ENCODE results near the gene KSR2.

DNA sequence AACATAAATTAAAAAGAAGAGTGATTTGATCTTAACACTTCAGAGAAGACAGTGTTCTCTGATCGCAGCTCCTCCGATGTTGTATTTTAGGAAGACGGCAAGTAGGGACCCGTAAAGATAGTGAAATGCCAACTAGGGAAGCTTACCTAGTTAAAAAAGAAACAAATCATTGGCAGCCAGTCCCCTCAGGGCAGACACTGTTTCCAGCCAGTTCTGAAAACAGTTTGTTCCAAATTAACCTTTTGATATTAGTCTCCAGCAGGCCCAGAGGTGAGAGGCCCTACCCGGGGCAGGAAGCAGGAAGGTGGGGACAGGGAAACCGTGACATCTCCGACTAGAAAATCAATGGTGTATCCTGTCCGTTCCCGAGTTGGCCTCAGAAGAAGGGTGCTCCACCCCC, 56.0 kb downstream of the KSR2 start:
- TF ChIP-seq, protein P1, sequence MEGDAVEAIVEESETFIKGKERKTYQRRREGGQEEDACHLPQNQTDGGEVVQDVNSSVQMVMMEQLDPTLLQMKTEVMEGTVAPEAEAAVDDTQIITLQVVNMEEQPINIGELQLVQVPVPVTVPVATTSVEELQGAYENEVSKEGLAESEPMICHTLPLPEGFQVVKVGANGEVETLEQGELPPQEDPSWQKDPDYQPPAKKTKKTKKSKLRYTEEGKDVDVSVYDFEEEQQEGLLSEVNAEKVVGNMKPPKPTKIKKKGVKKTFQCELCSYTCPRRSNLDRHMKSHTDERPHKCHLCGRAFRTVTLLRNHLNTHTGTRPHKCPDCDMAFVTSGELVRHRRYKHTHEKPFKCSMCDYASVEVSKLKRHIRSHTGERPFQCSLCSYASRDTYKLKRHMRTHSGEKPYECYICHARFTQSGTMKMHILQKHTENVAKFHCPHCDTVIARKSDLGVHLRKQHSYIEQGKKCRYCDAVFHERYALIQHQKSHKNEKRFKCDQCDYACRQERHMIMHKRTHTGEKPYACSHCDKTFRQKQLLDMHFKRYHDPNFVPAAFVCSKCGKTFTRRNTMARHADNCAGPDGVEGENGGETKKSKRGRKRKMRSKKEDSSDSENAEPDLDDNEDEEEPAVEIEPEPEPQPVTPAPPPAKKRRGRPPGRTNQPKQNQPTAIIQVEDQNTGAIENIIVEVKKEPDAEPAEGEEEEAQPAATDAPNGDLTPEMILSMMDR (conservative IDR thresholded peaks at IDR 0.05; ENCODE audit: low read depth, low read length): no peak
- TF ChIP-seq EZH2 (IDR thresholded peaks at IDR 0.05; ENCODE audit: borderline replicate concordance, low read depth, low read length, poor library complexity, severe bottlenecking): no peak

All from A673 (cell line).